HCT116 (cell line): ENCODE data around the gene CELF4. TPM values are rescaled to one million over a fixed set of nuclear protein-coding genes. Genes with fewer than 3 reads are reported as not detected.

Source experiments
- ATAC-seq: fragments of 200-7000 bp; cut with Tn5 transposase; 2 replicates; pipeline ENCODE4 v1.9.1; 2020; ENCODE audit warnings: mild to moderate bottlenecking, moderate library complexity
- BruUV-seq: library from RNA; stranded (reverse); fragments of 400-500 nt; replicated peaks from 2 replicates; lab custom pipeline; 2021; lab: Mats Ljungman, UMichigan
- CTCF ChIA-PET: fragments of 300-600 bp; sonication (Branson Sonifier 250); formaldehyde crosslinking; loops from one replicate; lab custom pipeline; 2021; ENCODE audit warnings: antibody characterized with exemption; lab: Charles Lee
- POLR2A ChIA-PET: fragments of 300-600, 350-600 bp; sonication (Branson Sonifier 250); formaldehyde crosslinking; loops from one replicate; lab custom pipeline; 2021; ENCODE audit warnings: antibody characterized with exemption; lab: Charles Lee
- RAD21 ChIA-PET, 2 experiments: fragments of 300-600 bp; sonication (Branson Sonifier 250); formaldehyde crosslinking; loops; one replicate each; lab custom pipeline; 2023; ENCODE audit warnings: low total read pairs in 2 of 2; ENCODE audit not compliant: uncharacterized antibody in 2 of 2, unreplicated experiment in 2 of 2, low non-redundant PET in 1 of 2; lab: Charles Lee
- DNase-seq: peaks from one replicate; pipeline ENCODE4 v3.0.0-alpha.2; 2010; ENCODE audit warnings: low read depth, low spot score
- H2AFZ ChIP-seq: fragments of 200-600 bp; shearing (Covaris generic), sonication (generic); 2 replicates; pipeline ENCODE4 v1.6.1; 2017; ENCODE audit warnings: low read depth, mixed run types, mixed read lengths, antibody characterized with exemption, low read length; ENCODE audit not compliant: poor library complexity, severe bottlenecking
- H3K27ac ChIP-seq: 2 replicates; pipeline ENCODE4 v1.5.1; 2012; ENCODE audit warnings: low read depth, low read length
- H3K27me3 ChIP-seq: fragments of 200-600 bp; sonication (generic); 2 replicates; pipeline ENCODE4 v1.6.1; 2016; ENCODE audit warnings: mixed run types, low read length, mixed read lengths; ENCODE audit not compliant: insufficient read depth
- H3K36me3 ChIP-seq, 2 experiments: fragments of 200-500 bp in 1 of 2; fragments of 200-600 bp in 1 of 2; sonication (Bioruptor generic) in 1 of 2; sonication (generic) in 1 of 2; 2 replicates each; pipeline versions ENCODE4 v1.5.1 to v1.6.1; 2014 to 2016; ENCODE audit warnings: low read length in 2 of 2, inconsistent platforms in 1 of 2, mixed read lengths in 1 of 2, mixed run types in 1 of 2; ENCODE audit not compliant: insufficient read depth in 2 of 2, control insufficient read depth in 1 of 2
- H3K4me1 ChIP-seq, 2 experiments: fragments of 200-600 bp in 1 of 2; sonication (generic) in 1 of 2; 2 replicates each; pipeline versions ENCODE4 v1.5.1 to v1.6.1; 2012 to 2017; ENCODE audit warnings: low read length in 2 of 2, inconsistent platforms in 1 of 2, mild to moderate bottlenecking in 1 of 2, mixed read lengths in 1 of 2, mixed run types in 1 of 2, moderate library complexity in 1 of 2; ENCODE audit not compliant: insufficient read depth in 2 of 2, control insufficient read depth in 1 of 2
- H3K4me2 ChIP-seq: fragments of 200-600 bp; sonication (generic); 2 replicates; pipeline ENCODE4 v1.6.1; 2017; ENCODE audit warnings: mixed run types, low read length, mixed read lengths
- H3K4me3 ChIP-seq, 2 experiments: fragments of 200-600 bp in 1 of 2; sonication (generic) in 1 of 2; replicated peaks in 1 of 2; 2 replicates each; pipeline ENCODE4 v1.5.1; 2011 to 2016; ENCODE audit warnings: low read length in 2 of 2, control low read depth in 1 of 2, low read depth in 1 of 2, mild to moderate bottlenecking in 1 of 2, mixed read lengths in 1 of 2, mixed run types in 1 of 2
- H3K79me2 ChIP-seq: fragments of 200-600 bp; sonication (generic); 2 replicates; pipeline ENCODE4 v1.6.1; 2017; ENCODE audit warnings: mild to moderate bottlenecking, mixed run types, low read length, moderate library complexity, mixed read lengths; ENCODE audit not compliant: insufficient read depth
- H3K9ac ChIP-seq: fragments of 200-600 bp; sonication (generic); 2 replicates; pipeline ENCODE4 v1.6.1; 2016; ENCODE audit warnings: low read length, mixed read lengths
- H3K9me2 ChIP-seq: fragments of 200-600 bp; sonication (generic), shearing (Covaris generic); 2 replicates; pipeline ENCODE4 v1.6.1; 2017; ENCODE audit warnings: mixed run types, mild to moderate bottlenecking, moderate library complexity; ENCODE audit not compliant: insufficient read depth
- H3K9me3 ChIP-seq, 2 experiments: fragments of 200-500 bp in 1 of 2; fragments of 200-600 bp in 1 of 2; sonication (Bioruptor generic) in 1 of 2; sonication (generic) in 1 of 2; 2 replicates each; pipeline ENCODE4 v1.6.1; 2014 to 2017; ENCODE audit warnings: low read length in 2 of 2, mixed read lengths in 2 of 2, inconsistent platforms in 1 of 2, low read depth in 1 of 2, mild to moderate bottlenecking in 1 of 2, mixed run types in 1 of 2, moderate library complexity in 1 of 2; ENCODE audit not compliant: control insufficient read depth in 1 of 2, insufficient read depth in 1 of 2
- H4K20me1 ChIP-seq: fragments of 200-600 bp; sonication (generic), shearing (Covaris generic); 2 replicates; pipeline ENCODE4 v1.6.1; 2017; ENCODE audit warnings: mixed run types, mild to moderate bottlenecking, moderate library complexity; ENCODE audit not compliant: insufficient read depth
- ATF3 ChIP-seq: IDR thresholded peaks from 2 replicates; pipeline ENCODE4 v1.6.1; 2012
- CEBPB ChIP-seq: IDR thresholded peaks from 2 replicates; pipeline ENCODE4 v1.6.1; 2012; ENCODE audit warnings: low read depth
- EGR1 ChIP-seq: IDR thresholded peaks from 2 replicates; pipeline ENCODE4 v1.6.1; 2012; ENCODE audit warnings: low read depth
- RAD21 ChIP-seq: IDR thresholded peaks from 2 replicates; pipeline ENCODE4 v1.6.1; 2012; ENCODE audit warnings: low read depth, mild to moderate bottlenecking
- SP1 ChIP-seq: IDR thresholded peaks from 2 replicates; pipeline ENCODE4 v1.6.1; 2012; ENCODE audit warnings: low read depth
- SRF ChIP-seq: IDR thresholded peaks from 2 replicates; pipeline ENCODE4 v1.6.1; 2012; ENCODE audit warnings: low read depth
- TCF7L2 ChIP-seq: IDR thresholded peaks from 2 replicates; pipeline ENCODE4 v1.7.0; 2011; ENCODE audit warnings: borderline replicate concordance, inconsistent platforms; ENCODE audit not compliant: insufficient read depth, insufficient read length; ENCODE audit errors: extremely low read depth
- ZBTB33 ChIP-seq: IDR thresholded peaks from 2 replicates; pipeline ENCODE4 v1.6.1; 2011; ENCODE audit warnings: mild to moderate bottlenecking, low read length, moderate library complexity; ENCODE audit not compliant: insufficient replicate concordance; ENCODE audit errors: extremely low read depth
- ZFX ChIP-seq: fragments of 450-650 bp; IDR thresholded peaks from 2 replicates; pipeline ENCODE4 v1.6.1; 2017
- ZNF274 ChIP-seq: fragments of 200-500 bp; sonication (Bioruptor generic); IDR thresholded peaks from 2 replicates; pipeline ENCODE4 v1.6.1; 2014; ENCODE audit warnings: mild to moderate bottlenecking, low read depth, low read length, inconsistent platforms
- intact Hi-C: fragments of 100-400 bp; cut with micrococcal nuclease; formaldehyde crosslinking; loops from 2 replicates; pipeline ENCODE4 v1.10.0; 2022
- total RNA-seq: library from RNA; stranded (reverse); gene quantifications from one replicate; pipeline ENCODE4 v1.2.1, GENCODE V29; 2021; ENCODE audit not compliant: unreplicated experiment

The CELF4 gene
- total RNA-seq, 1 experiment from 2014 or later: not detected

GRCh38 chr18:37272841-37273240, 292.8 kb downstream of the CELF4 start:
- no peaks in the 10 kb centered on the region for H3K9me3 ChIP-seq
- H2AFZ ChIP-seq: no peak overlapping the region
- no peaks in the 10 kb centered on the region for H3K79me2 ChIP-seq
- ChIA-PET POLR2A (no interaction called here), RAD21 (no interaction called here), CTCF (no interaction called here)
- ATAC-seq (no peak), DNase-seq (no peak)
- H4K20me1 ChIP-seq: no peaks in the 10 kb centered on the region
- H3K4me2 ChIP-seq: no peak overlapping the region
- no peak overlapping the region for H3K4me3 ChIP-seq
- H3K27me3 ChIP-seq: peaks cover 12% of the 10 kb centered on the region
- no peaks in the 10 kb centered on the region for H3K36me3 ChIP-seq
- no peaks in the 10 kb centered on the region for H3K9me2 ChIP-seq
- no TSS peak for BruUV-seq
- no peak overlapping the region for H3K27ac ChIP-seq
- H3K9ac ChIP-seq: no peak overlapping the region
- intact Hi-C loops: no loop called here
- H3K4me1 ChIP-seq: no peaks in the 10 kb centered on the region
- no peak for TF ChIP-seq EGR1
- TF ChIP-seq ZNF274: no peak
- TF ChIP-seq TCF7L2: no peak
- TF ChIP-seq ZFX: no peak
- no peak for TF ChIP-seq RAD21
- no peak for TF ChIP-seq SP1
- TF ChIP-seq ATF3: no peak
- no peak for TF ChIP-seq CEBPB
- TF ChIP-seq SRF: no peak
- TF ChIP-seq ZBTB33: no peak
